Loucy (cell line): Measurements from ENCODE around the gene ARHGEF33.

ENCODE experiments used
- CTCF ChIP-seq: fragments of 200-600 bp; sonication (generic); conservative IDR thresholded peaks from 2 replicates; pipeline ENCODE4 v1.5.1; 2014; ENCODE audit warnings: mild to moderate bottlenecking, antibody characterized with exemption, low read length
- EZH2phosphoT487 ChIP-seq: fragments of 200-600 bp; IDR thresholded peaks from 2 replicates; pipeline ENCODE4 v1.6.1; 2018; ENCODE audit warnings: antibody characterized with exemption, mild to moderate bottlenecking, moderate library complexity, borderline replicate concordance

- no peak for TF ChIP-seq CTCF
- no peak for TF ChIP-seq EZH2phosphoT487
Observed at GRCh38 chr2:38850045-38850444, 39.6 kb upstream of the ARHGEF33 start.
